IPS DF 4.7 (cell line): ENCODE results near the gene KRT75.
"Not testable (repeated sequence)": the region's sequence is repeated elsewhere in the genome, so short reads cannot be mapped to it uniquely, and the experiment has no call there.

Experiments
- DNase-seq: peaks from one replicate; pipeline ENCODE4 v3.0.0-alpha.2; 2013; ENCODE audit warnings: low spot score; ENCODE audit errors: extremely low read depth

The KRT75 gene

DNA sequence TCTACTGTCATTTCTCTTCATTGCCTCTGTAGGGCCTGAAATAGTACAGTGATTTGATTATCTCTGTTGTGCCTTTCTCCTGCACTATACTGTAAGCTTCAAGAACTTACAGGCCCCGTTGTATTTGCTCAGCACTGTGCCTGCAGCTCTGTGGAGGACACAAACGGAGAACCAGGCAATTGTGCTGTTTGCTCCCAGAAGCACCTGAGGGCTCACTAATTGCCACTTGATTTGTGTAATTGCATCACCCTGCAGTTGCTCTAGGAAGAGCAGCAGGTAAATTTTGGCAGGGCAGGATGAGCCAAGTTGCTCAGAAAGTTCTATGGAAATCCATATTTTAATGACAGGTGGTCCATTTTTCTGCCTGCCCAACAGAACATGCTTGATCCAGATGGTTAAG lies 16.4 kb downstream of the KRT75 start:
- DNase-seq = no peak

DNA sequence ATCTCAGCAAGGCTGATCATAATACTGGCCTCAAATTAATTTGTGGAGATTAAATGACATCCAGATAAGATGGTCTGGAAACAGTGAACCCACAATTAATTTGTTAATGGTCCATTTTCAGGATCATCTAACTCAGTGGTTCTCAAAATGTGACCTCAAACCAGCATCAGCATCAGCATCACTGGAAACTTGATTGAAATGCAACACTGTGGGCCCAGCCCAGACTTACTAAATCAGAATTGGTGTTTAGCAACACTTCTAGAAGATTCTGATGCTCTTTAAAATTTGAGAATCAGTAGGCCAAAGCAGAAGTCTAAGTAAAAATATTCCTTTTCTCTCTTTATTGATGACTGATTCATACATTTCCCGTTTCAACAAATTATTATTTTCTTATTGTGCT lies 17.4 kb downstream of the KRT75 start:
- no peak for DNase-seq

DNA sequence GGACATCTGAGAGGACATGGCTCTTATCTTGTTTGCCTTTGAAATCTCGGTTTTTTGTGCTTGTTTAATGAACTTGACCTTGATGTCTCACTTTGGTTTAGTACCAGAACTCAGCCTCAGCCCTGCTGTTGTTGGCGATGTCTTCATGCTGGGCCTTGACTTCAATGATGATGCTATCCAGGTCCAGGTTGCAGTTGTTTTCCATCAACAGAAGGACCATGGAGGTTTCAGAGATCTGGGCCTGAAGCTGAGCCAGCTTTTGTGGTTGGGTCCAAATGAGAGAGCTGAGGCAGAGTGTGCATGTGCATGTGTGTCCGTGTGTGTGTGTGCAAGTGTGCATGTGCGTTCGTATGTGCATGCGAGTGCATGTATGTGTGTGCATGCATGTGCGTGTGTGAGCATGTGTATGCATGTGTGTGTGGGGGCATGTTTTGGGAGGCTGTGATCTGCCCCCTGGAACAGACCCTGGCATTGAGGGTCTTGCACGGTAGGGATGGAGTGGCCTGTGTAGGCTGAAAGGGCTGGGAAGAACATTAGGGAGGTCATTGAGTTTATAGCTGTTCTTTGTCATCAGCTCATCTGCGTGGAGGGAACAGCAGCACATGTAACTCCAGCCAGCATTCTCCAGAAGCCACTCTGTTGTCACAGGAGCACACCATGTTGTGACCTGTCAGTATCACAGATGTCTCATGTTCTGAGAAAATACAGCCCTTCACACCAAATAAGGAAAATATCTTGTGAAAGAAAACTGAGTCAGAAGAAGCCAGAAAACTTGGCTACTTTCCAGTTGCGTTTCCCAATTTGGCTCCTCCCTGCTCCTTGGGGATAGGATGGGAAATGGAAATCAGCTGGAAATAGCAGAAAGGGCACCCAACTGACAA lies 18.1 kb downstream of the KRT75 start:
- no peak for DNase-seq

DNA sequence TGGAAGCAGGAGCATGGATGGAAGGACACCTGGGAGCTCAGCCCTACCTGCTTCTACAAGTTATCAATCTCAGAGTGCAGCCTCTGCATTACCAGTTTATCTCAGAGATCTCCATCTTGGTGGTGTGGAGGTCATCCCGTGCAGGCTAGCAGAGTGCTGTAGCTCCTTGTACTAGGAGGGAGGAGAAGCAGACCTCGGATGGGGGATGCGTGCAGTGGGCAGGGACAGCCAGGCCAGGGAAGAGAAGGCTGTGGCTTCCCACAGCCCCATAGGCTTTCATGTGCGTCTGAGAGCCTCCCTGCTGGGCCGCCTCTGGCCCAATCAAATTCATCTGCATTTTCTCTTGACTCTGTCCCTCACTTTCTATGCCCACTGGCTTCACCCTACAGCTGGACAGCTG lies 19.2 kb downstream of the KRT75 start:
- no peak for DNase-seq

DNA sequence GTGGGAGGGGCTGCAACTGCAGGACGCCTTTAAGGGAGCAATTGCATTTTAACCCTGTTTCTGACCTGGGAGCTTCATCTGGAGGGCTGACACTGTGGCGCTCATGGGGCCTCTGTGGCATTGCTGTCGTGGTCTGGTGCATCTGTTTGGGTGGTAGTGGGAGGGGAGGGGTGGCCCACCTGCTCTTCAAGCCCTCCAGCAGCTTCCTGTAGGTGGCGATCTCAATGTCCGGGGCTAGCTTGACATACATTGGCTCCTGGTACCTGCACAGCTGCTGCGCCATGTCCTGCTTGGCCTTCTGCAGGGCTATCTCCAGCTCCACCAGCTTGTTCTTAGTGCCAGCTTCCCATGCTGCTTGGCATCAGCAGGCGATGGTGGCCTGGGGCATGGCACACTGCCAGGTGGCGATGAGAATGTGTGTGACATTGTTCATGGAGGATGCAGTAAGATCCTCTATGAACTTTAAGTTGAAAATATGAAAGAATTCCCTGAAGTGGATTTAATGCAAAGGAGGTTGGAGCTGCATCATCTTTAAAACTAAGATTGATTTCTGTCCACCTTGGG lies 20.3 kb downstream of the KRT75 start:
- no peak for DNase-seq

DNA sequence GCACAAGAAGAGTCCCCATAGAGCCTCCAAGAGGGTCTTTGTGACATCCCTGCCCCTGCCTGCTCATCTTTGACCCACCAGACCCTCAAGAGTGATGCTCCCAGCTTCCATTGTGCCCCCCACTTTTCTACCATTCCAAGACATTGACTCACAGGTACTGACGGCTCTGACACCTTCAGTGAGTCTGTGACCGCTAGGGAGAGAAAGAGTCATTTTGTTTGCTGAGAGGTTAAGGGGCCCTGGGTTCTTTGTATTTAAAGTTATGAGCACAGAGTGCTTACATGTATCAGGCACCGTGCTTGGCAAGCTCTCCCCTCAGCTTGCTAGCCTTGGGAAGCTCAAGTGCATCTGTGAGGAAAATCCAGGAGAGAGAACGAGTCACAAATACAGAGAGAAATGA lies 21.0 kb downstream of the KRT75 start:
- no peak for DNase-seq

DNA sequence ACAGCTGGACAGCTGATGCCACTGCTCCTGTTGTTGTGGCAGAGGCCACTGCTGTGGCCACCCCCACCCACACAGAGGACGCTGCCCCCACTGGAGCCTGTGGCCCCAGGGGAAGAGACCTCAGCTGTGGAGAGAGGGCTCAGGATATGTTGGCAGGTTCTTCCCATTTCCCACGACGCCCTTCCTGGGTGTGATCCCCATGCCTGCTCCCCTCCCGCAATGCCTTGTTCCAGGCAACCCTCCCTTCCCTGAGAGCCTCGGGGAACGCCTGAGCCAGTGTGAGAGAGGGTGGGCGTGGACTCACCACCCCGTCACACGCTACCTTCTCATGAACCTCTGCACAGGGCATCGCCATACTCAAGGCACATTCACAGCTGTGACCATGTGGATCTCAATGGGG lies 22.4 kb downstream of the KRT75 start:
- no peak for DNase-seq

DNA sequence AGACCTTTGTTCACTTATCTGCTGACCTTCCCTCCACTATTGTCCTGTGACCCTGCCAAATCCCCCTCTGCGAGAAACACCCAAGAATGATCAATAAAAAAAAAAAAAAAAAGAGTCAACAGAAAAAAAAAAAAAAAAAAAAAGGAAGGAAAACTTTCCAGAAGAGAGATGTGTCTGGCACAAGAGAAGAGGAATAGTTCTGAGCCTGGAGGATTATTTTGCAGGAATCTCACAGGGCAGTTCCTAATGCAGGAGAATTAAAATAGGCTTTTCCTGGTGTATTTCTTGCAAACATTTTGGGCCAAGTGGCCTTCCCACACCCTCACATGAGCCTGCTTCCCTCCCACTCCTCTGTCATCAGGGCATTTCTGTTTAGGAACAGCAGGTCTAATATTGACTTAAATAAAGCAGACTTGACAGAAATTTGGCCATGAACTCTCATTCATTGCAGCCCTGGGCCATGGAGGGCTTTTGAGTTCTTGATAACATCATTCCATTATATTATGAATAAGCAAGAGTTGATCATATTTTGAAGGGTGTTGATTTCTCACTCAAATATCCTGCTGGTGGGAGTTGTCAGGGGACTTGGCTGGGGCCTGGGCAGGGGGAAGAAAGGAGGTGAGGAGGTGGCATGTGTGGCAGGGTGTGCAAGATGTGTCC lies 23.5 kb downstream of the KRT75 start:
- not testable (repeated sequence) for DNase-seq

DNA sequence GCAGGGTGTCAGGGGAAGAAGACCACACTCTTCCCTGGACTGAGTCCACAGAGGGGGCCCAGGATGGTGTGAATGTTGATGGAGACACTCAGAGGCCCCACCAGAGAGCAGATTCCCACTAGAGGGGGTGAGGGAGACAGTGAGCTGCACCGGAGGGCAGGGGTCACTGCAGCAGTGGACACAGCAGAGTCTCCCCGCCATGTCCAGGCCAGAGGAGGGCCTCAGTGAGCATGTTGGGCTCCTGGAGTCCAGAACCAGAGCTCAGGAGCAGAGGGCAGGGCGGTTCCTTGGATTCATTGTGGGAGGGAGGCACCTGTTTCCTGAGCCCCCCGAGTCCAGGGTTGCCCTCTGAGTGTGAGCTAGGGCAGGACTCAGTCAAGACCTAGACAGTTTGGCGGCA lies 26.3 kb downstream of the KRT75 start:
- no peak for DNase-seq

DNA sequence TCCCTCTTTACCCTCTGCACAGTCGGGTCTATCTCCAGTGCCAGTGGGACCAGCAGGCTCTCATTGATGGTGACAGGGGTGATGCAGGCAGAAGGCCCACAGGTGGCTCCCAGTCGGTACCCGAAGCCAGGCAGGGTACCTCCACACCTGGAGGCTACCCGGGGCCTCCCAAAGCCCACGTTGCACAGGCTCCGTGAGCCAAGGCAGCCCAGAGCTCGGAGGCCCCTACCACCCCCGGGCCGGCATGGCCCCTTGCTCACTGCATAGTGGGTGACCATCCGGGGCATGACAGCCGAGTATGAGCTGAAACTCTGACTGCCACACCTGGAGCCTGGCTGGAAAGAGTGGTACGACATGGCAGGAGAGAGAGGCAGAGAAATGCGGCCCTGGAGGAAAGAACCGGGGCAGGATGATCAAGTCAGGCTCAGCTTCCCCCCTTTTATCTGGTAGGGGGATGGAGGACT lies 28.2 kb downstream of the KRT75 start, which contains the start of gene KRT82:
Gene KRT82 (minus strand): TSS at position 414 of the 464 bp plus-strand sequence. CDS start 58 bp downstream, at position 356.
- no peak for DNase-seq

DNA sequence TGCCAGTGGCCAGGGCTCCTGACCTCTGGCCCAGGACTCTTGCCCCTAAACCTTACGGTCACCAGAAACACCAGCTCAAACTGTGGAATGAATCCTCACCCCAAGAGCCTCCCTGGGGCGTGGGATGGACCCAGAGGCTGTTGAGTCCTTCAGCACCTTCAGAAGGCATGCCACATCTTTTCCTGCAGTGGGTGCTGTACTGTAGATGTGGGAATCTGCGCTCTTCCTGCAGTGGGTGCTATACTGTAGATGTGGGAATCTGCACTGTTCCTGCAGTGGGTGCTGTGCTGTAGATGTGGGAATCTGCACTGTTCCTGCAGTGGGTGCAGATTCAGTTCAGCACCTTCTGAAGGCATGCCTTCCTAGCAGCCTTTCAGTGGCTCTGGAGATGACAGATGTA lies 29.2 kb downstream of the KRT75 start:
- DNase-seq = no peak

DNA sequence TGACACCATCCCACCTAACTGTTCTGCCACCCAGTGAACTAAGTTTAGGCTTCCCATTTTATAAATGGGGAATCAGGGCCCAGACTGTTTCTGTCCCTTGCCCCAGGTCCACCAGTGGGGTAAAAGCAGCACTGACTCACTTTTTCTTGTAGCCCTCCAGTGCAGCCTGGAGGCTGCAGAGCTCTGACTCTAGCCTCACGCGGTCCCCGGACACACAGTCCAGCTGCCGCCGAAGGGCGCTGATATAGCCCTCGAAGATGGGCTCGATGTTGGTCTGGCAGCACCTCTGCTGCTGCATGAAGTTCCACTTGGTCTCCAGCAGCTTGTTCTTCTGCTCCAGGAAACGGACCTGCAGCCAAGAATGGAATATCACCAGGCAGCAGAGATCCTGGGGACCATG lies 30.6 kb downstream of the KRT75 start:
- no peak for DNase-seq

DNA sequence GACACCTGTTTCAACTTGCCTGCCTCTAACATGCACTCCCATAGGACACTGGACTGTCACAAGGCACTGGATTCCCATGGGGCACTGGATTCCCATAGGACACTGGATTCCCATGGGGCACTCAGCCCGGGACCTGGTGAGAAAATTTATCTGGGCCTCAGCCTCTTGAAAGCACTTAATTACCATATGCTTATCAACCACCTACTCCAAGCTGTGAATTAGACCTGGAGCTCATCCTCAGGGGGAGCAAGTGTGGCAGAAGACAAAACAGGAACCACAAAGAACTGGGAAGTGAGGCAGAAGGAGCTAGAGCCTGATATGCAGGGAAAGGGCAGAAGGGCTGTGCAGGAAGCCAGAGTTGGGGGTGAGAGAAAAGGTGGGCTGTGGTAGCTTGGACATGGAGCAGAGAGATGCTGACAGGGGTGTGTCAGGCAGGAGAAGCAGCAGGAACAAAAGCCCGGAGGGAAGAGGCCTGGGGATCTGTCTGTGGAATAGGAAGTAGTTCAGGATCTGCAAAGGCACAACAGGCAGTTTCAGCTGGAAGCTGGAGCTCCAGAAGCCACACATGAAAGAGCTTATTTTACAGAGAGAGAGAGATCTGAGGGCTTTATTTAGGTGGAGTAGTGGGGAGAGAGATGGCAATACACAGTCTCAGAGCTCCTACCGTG lies 31.2 kb downstream of the KRT75 start:
- no peak for DNase-seq

DNA sequence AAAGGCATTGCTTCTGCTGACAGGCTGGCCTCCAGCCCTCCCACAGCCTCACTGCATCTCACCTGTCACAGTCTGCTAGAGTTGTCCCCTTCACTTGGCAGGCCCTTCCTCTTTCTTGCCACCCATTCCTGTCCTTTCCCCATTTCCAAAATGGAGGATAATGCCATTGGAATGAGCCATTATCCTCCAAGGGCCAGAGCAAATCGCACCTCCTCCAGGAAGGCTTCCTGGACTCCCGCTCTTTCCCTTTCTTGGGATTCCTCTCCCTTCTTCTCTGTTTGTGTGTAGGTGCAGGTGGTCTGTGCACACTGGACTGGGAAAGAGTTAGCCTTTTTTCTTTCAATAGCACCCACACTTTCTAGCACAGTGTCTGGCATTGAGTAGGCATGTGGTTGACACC lies 31.8 kb downstream of the KRT75 start:
- DNase-seq = no peak

DNA sequence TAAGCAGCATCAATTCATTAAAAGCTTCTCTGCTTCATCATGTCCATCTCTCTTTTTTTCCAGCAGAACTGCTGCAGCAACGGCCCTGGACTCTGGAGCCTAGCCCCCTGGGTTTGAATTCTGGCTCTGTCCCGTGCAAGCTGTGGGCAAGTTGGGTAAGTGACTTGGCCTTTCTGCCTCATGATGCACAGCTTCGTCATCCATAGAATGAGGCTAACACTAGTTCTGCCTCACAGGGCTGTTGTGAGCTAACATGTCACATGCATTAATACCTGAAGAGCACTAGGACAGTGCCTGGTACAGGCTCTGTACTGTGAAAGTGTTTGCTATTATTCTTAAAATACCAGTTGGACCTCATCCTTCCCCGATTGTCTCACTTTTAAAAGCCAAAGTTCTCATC lies 32.2 kb downstream of the KRT75 start:
- no peak for DNase-seq

DNA sequence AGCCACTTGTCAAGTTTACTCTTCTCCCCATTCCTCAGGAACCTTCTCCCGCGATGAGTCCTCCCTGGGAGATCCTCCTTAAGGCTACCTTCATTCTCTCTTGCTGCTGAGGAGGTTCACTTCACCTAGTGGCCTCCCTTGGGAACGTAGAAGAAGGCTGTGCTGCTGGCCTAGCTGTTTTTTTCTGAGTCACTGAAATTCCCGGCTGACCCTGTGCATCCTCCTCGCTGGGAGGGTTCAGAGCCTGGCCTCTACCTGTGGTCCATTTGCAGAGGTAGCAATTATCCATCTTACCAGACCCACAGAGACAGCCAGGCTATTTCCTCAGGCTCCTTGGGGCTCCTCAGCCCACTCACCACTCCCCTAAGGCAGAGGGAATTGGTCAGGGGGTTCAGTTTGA lies 32.6 kb downstream of the KRT75 start:
- DNase-seq = no peak

DNA sequence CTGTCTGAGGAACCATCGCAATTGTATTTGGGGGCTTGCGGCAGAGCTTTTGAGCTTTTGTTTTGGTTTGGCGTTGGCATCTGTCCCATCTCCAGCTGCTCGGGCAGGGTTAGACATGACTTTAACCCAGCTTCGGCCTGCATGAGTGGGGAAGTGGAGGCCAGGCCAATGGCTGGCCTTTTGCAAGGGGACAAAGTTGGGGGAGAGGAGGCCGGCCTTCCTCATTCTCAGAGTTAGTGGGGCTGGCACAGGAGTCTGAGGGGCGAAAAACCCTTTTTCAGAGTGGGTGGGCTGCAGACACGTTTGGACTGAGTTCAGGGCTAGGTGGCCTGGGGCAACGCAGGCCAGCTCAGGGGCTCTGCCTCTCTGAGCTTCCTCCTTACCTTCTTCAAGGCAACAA lies 33.3 kb downstream of the KRT75 start:
- no peak for DNase-seq

DNA sequence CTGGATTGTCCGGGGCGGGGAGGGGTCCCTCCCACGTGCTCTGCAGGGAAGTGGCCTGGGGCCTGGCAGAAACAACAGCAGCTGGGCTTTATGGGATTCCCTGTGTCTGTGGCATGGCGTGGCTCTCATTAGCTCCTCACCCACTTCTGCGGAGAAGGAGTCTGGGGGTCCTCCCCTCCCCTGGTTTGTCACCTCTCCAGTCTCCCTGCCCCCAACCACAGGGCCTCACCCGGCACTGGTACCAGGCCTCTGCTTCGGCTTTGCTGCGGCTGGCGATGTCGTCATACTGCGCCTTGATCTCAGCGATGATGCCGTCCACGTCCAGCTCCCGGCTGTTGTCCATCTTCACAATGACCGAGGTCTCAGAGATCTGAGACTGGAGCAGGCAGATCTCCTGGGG lies 34.4 kb downstream of the KRT75 start:
- no peak for DNase-seq

DNA sequence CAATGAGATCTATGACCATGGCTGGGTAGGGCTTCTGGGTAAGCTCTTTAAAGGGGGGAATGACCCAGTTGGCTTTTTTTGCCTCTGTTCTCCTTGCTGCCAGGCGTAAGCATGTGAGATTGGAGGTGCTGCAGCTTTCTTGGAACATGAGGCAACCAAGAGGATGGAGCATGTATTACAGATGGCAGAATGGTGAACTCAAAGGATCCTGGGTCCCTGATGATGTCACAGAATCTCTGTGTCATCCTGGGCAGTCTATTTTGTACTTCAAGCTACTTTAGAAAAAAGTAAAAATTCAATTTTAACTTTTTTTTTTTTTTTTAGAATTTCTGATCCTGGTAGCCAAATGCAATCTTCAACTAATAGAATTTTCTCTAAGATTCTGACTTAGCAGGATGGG lies 36.0 kb downstream of the KRT75 start:
- DNase-seq = no peak

DNA sequence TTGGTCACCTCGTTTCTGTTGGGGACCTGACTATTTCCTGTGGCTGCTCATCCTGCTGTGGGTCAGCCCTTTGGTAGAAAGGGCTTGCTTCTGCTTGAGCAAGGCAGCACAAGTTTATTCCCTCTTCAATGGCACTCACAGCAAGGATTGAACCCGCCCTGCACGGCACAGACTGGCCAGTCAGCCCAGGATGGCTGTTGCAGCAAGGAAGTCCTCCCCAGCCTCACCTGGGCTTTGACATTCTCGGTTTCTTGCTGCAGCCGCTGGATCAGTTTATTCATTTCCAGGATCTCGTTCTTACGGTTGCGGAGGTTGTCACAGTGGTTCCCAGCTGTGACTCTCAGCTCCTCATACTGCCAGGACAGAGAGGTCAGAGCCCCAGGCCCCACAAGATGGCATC lies 37.5 kb downstream of the KRT75 start:
- no peak for DNase-seq

DNA sequence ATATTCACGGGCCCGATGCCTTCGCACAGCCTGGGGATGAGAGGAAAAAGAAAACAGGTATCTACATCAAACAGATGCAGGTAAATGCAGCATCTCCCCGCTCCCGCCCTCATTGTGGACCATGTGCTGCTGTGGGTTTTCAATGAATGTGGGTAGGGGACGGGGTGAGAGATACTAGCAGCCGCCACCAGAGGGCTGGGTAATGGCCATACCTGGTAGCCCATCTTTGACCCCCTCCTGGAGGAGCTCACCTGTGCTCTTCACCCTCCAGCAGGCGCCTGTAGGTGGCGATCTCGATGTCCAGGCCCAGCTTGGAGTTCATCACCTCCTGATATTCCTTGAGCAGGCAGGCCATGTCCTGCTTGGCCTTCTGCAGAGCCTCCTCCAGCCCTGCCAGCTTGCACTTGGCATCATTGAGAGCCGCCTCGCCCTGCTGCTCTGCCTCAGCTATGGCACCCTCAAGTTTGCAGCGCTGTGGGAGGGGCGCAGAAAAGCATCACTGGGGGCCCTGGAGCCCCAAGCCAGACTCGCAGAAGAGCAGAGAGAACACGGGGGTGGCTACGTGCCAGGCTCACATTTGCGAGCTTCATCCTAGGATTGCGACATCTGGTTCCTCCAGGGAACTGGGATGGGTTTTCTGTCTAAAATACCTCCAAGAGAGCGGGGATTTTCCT lies 38.3 kb downstream of the KRT75 start:
- DNase-seq = peak; percentile 91
